ENCODE results near the gene ADGRA1. TPM values are rescaled to one million over a fixed set of nuclear protein-coding genes. Genes with fewer than 3 reads are reported as not detected.
"Not testable (repeated sequence)": the region's sequence is repeated elsewhere in the genome, so short reads cannot be mapped to it uniquely, and the experiment has no call there.

ADGRA1 gene
- total RNA-seq, 5 donors from 2014 or later (not counting 1 experiment from before 2014, with no cell fraction given): not detected

DNA sequence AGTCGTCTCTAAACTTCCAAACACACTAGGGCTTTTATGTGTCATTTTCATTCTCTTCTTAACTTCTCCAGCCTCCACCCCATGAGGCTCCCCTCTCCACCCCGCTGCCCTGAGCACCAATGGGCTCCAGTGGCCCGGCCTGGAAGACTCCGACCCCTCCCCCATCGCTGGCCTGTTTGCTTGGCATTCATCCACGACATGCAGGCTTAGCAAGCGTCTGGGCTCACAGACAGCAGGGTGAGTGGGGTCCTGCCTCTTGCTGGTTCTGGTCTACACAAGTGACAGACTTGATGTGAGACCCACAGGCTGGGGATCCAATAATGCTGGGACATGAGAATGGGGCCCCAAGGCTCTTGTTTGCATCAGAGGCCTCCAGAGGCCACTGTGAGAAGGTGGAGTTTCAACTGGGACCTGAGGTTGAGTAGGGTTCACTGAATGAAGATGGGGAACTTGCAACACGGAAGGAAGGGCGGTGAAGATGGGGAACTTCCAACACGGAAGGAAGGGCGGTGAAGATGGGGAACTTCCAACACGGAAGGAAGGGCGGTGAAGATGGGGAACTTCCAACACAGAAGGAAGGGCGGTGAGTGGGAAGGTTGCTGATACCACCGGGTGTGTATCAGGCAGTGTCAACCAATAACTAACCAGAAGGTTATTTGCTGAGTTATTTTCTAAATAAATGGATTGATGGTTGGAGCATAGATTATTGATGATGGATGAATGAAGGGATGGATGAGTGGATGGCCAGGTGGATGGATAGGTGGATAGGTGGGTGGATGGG, 86.3 kb downstream of the ADGRA1 start:
- H3K27me3 ChIP-seq (replicated peaks in 1 of 2; ENCODE audit: control insufficient read depth in 2 of 2, extremely low read depth in 1 of 2, insufficient read depth in 2 of 2, low read length in 1 of 2): peaks cover 0 to 32% of the 10 kb centered on the region in 2 experiments
- Mint-ChIP-seq H3K9me3 (peaks cover 0 to 17% (median 3%) of the 10 kb centered on the region in 3 donors), H3K27ac (no peak overlapping the region), H3K27me3 (peaks cover 19 to 23% of the 10 kb centered on the region in 2 donors), H3K4me1 (no peaks in the 10 kb centered on the region), H3K36me3 (no peaks in the 10 kb centered on the region), H3K4me3 (no peak overlapping the region)
- no peaks in the 10 kb centered on the region for H3K4me1 ChIP-seq (ENCODE audit: control insufficient read depth in 1 of 2, extremely low read depth in 1 of 2, insufficient read depth in 2 of 2, low read length in 2 of 2)
- WGBS (ENCODE audit: insufficient coverage): 81% methylated on average over 15 of the region's 15 CpGs
- ChIA-PET POLR2A (no interaction called here), CTCF (no interaction called here)
- no peaks in the 10 kb centered on the region for H3K36me3 ChIP-seq (ENCODE audit: control insufficient read depth in 2 of 2, extremely low read depth in 1 of 2, insufficient read depth in 1 of 2, low read length in 1 of 2)
- H3K4me3 ChIP-seq (ENCODE audit: control insufficient read depth in 1 of 2, extremely low read depth in 1 of 2, low read length in 1 of 2): no peak overlapping the region
- DNase-seq (no peak), ATAC-seq (replicated peaks in 1 of 4) (no peak)
- no peak overlapping the region for H3K27ac ChIP-seq (ENCODE audit: low read length)
- no peaks in the 10 kb centered on the region for H3K9me3 ChIP-seq

GRCh38 chr10:133174689-133175263, 87.1 kb downstream of the ADGRA1 start:
- ChIA-PET CTCF (no interaction called here), POLR2A (no interaction called here)
- WGBS (ENCODE audit: insufficient coverage): 72% methylated on average over 3 of the region's 3 CpGs
- Mint-ChIP-seq H3K9me3 (peaks cover 0 to 17% (median 3%) of the 10 kb centered on the region in 3 donors), H3K4me3 (no peak overlapping the region), H3K27me3 (peaks cover 19 to 23% of the 10 kb centered on the region in 2 donors), H3K4me1 (no peaks in the 10 kb centered on the region), H3K27ac (no peak overlapping the region), H3K36me3 (no peaks in the 10 kb centered on the region)
- Histone ChIP-seq H3K27ac (ENCODE audit: low read length) (no peak overlapping the region), H3K36me3 (ENCODE audit: control insufficient read depth in 2 of 2, extremely low read depth in 1 of 2, insufficient read depth in 1 of 2, low read length in 1 of 2) (no peaks in the 10 kb centered on the region), H3K9me3 (no peaks in the 10 kb centered on the region), H3K4me1 (ENCODE audit: control insufficient read depth in 1 of 2, extremely low read depth in 1 of 2, insufficient read depth in 2 of 2, low read length in 2 of 2) (no peaks in the 10 kb centered on the region), H3K27me3 (replicated peaks in 1 of 2; ENCODE audit: control insufficient read depth in 2 of 2, extremely low read depth in 1 of 2, insufficient read depth in 2 of 2, low read length in 1 of 2) (peaks cover 0 to 34% of the 10 kb centered on the region in 2 experiments), H3K4me3 (ENCODE audit: control insufficient read depth in 1 of 2, extremely low read depth in 1 of 2, low read length in 1 of 2) (no peak overlapping the region)
- DNase-seq (no peak), ATAC-seq (replicated peaks in 1 of 4) (no peak)

GRCh38 chr10:133175624-133176023, 87.9 kb downstream of the ADGRA1 start:
- CTCF ChIA-PET; H3K4me1 Mint-ChIP-seq; H3K9me3 ChIP-seq; H3K4me3 Mint-ChIP-seq; H3K4me3 ChIP-seq (ENCODE audit: control insufficient read depth in 1 of 2, extremely low read depth in 1 of 2, low read length in 1 of 2); POLR2A ChIA-PET; ATAC-seq (replicated peaks in 1 of 4); H3K4me1 ChIP-seq (ENCODE audit: control insufficient read depth in 1 of 2, extremely low read depth in 1 of 2, insufficient read depth in 2 of 2, low read length in 2 of 2); H3K27ac Mint-ChIP-seq; H3K27ac ChIP-seq (ENCODE audit: low read length); H3K36me3 ChIP-seq (ENCODE audit: control insufficient read depth in 2 of 2, extremely low read depth in 1 of 2, insufficient read depth in 1 of 2, low read length in 1 of 2); H3K36me3 Mint-ChIP-seq; DNase-seq: not testable (repeated sequence)
- H3K9me3 Mint-ChIP-seq: peaks cover 0 to 17% (median 3%) of the 10 kb centered on the region in 3 donors
- WGBS (ENCODE audit: insufficient coverage): 85% methylated on average over 4 of the region's 4 CpGs
- peaks cover 0 to 37% of the 10 kb centered on the region in 2 experiments for H3K27me3 ChIP-seq (replicated peaks in 1 of 2; ENCODE audit: control insufficient read depth in 2 of 2, extremely low read depth in 1 of 2, insufficient read depth in 2 of 2, low read length in 1 of 2)
- peaks cover 19 to 24% of the 10 kb centered on the region in 2 donors for H3K27me3 Mint-ChIP-seq

DNA sequence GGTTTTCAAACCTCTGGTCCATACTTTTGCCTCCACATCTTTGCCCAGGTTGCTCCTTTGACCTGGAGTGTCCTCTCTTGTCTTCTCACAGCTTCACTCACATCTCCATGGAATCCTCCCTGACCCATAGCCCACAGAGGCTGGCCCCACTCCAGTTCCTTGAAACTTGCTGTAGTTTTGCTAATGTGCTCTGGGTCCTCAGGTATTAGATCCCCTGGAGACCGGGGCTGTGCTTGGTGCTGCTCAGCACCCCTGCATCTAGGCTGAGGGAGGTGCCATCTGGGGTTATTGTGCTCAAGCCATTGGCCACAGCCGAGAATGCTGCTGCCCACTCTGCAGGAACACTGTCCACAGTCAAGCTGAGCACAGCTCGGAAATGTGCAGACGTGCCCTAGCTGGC, 88.8 kb downstream of the ADGRA1 start:
- Histone ChIP-seq H3K4me1 (ENCODE audit: control insufficient read depth in 1 of 2, extremely low read depth in 1 of 2, insufficient read depth in 2 of 2, low read length in 2 of 2) (no peaks in the 10 kb centered on the region), H3K36me3 (ENCODE audit: control insufficient read depth in 2 of 2, extremely low read depth in 1 of 2, insufficient read depth in 1 of 2, low read length in 1 of 2) (no peaks in the 10 kb centered on the region), H3K27ac (ENCODE audit: low read length) (no peak overlapping the region), H3K27me3 (replicated peaks in 1 of 2; ENCODE audit: control insufficient read depth in 2 of 2, extremely low read depth in 1 of 2, insufficient read depth in 2 of 2, low read length in 1 of 2) (peaks cover 0 to 41% of the 10 kb centered on the region in 2 experiments), H3K4me3 (ENCODE audit: control insufficient read depth in 1 of 2, extremely low read depth in 1 of 2, low read length in 1 of 2) (no peak overlapping the region), H3K9me3 (no peaks in the 10 kb centered on the region)
- no peak for DNase-seq
- CTCF ChIA-PET: no interaction called here
- no peak for ATAC-seq (replicated peaks in 1 of 4)
- Mint-ChIP-seq H3K27ac (no peak overlapping the region), H3K4me1 (no peaks in the 10 kb centered on the region), H3K4me3 (no peak overlapping the region), H3K27me3 (peaks cover 16 to 26% of the 10 kb centered on the region in 2 donors), H3K36me3 (no peaks in the 10 kb centered on the region), H3K9me3 (peaks cover 0 to 17% (median 3%) of the 10 kb centered on the region in 3 donors)
- WGBS (ENCODE audit: insufficient coverage): 88% methylated on average over 4 of the region's 4 CpGs
- POLR2A ChIA-PET: no interaction called here

GRCh38 chr10:133177380-133178157, 89.8 kb downstream of the ADGRA1 start:
- 87% methylated on average over 12 of the region's 12 CpGs for WGBS (ENCODE audit: insufficient coverage)
- ChIA-PET POLR2A (no interaction called here), CTCF (no interaction called here)
- H3K36me3 Mint-ChIP-seq: no peaks in the 10 kb centered on the region
- DNase-seq: no peak
- H3K27me3 Mint-ChIP-seq: peaks cover 12 to 21% of the 10 kb centered on the region in 2 donors
- H3K27me3 ChIP-seq (replicated peaks in 1 of 2; ENCODE audit: control insufficient read depth in 2 of 2, extremely low read depth in 1 of 2, insufficient read depth in 2 of 2, low read length in 1 of 2): peaks cover 0 to 48% of the 10 kb centered on the region in 2 experiments
- no peak overlapping the region for H3K27ac Mint-ChIP-seq
- no peaks in the 10 kb centered on the region for H3K4me1 Mint-ChIP-seq
- no peak overlapping the region for H3K27ac ChIP-seq (ENCODE audit: low read length)
- H3K9me3 Mint-ChIP-seq: peaks cover 0 to 17% (median 3%) of the 10 kb centered on the region in 3 donors
- no peaks in the 10 kb centered on the region for H3K36me3 ChIP-seq (ENCODE audit: control insufficient read depth in 2 of 2, extremely low read depth in 1 of 2, insufficient read depth in 1 of 2, low read length in 1 of 2)
- ATAC-seq (replicated peaks in 1 of 4): no peak
- H3K4me3 ChIP-seq (ENCODE audit: control insufficient read depth in 1 of 2, extremely low read depth in 1 of 2, low read length in 1 of 2): no peak overlapping the region
- H3K4me1 ChIP-seq (ENCODE audit: control insufficient read depth in 1 of 2, extremely low read depth in 1 of 2, insufficient read depth in 2 of 2, low read length in 2 of 2): no peaks in the 10 kb centered on the region
- no peaks in the 10 kb centered on the region for H3K9me3 ChIP-seq
- no peak overlapping the region for H3K4me3 Mint-ChIP-seq

- H3K27ac ChIP-seq (ENCODE audit: low read length): no peak overlapping the region
- no peak overlapping the region for H3K4me3 Mint-ChIP-seq
- no peaks in the 10 kb centered on the region for H3K4me1 ChIP-seq (ENCODE audit: control insufficient read depth in 1 of 2, extremely low read depth in 1 of 2, insufficient read depth in 2 of 2, low read length in 2 of 2)
- ChIA-PET CTCF (no interaction called here), POLR2A (no interaction called here)
- peaks cover 0 to 42% of the 10 kb centered on the region in 2 experiments for H3K27me3 ChIP-seq (replicated peaks in 1 of 2; ENCODE audit: control insufficient read depth in 2 of 2, extremely low read depth in 1 of 2, insufficient read depth in 2 of 2, low read length in 1 of 2)
- H3K9me3 ChIP-seq: no peaks in the 10 kb centered on the region
- ATAC-seq (replicated peaks in 1 of 4) (no peak), DNase-seq (no peak)
- H3K36me3 ChIP-seq (ENCODE audit: control insufficient read depth in 2 of 2, extremely low read depth in 1 of 2, insufficient read depth in 1 of 2, low read length in 1 of 2): no peaks in the 10 kb centered on the region
- no peaks in the 10 kb centered on the region for H3K4me1 Mint-ChIP-seq
- WGBS (ENCODE audit: insufficient coverage): 95% methylated on average over 13 of the region's 29 CpGs
- H3K4me3 ChIP-seq (ENCODE audit: control insufficient read depth in 1 of 2, extremely low read depth in 1 of 2, low read length in 1 of 2): no peak overlapping the region
- no peaks in the 10 kb centered on the region for H3K36me3 Mint-ChIP-seq
- peaks cover 0 to 17% (median 3%) of the 10 kb centered on the region in 3 donors for H3K9me3 Mint-ChIP-seq
- peaks cover 6 to 15% of the 10 kb centered on the region in 2 donors for H3K27me3 Mint-ChIP-seq
- H3K27ac Mint-ChIP-seq: no peak overlapping the region
These were observed 90.8 kb downstream of the ADGRA1 start for GRCh38 chr10:133178357-133179127.
